GM23248 (cell line): ENCODE measurements around the gene RAPGEF4. TPM values are rescaled to one million over a fixed set of nuclear protein-coding genes. Genes with fewer than 3 reads are reported as not detected.
A peak's percentile ranks its signal among the peaks of the same experiment; 100 is the strongest.

Experiments
- DNase-seq: peaks from one replicate; pipeline ENCODE4 v3.0.0-alpha.2; 2015
- H2AFZ ChIP-seq: fragments of 200-600 bp; sonication (generic); 2 replicates; pipeline ENCODE4 v1.6.1; 2016; ENCODE audit warnings: antibody characterized with exemption
- H3F3A ChIP-seq: fragments of 200-600 bp; sonication (generic); 2 replicates; pipeline ENCODE4 v1.6.1; 2016; ENCODE audit warnings: mild to moderate bottlenecking, antibody characterized with exemption, mixed run types; ENCODE audit not compliant: insufficient read depth
- H3K27ac ChIP-seq: fragments of 200-600 bp; sonication (generic); 2 replicates; pipeline ENCODE4 v1.5.1; 2016; ENCODE audit warnings: mild to moderate bottlenecking
- H3K27me3 ChIP-seq: fragments of 200-600 bp; sonication (generic); replicated peaks from 2 replicates; pipeline ENCODE4 v1.6.1; 2016; ENCODE audit warnings: mild to moderate bottlenecking; ENCODE audit not compliant: insufficient read depth
- H3K36me3 ChIP-seq: fragments of 200-600 bp; sonication (generic); 2 replicates; pipeline ENCODE4 v1.6.1; 2016; ENCODE audit warnings: low read depth, mild to moderate bottlenecking
- H3K4me1 ChIP-seq: fragments of 200-600 bp; sonication (generic); 2 replicates; pipeline ENCODE4 v1.6.1; 2016; ENCODE audit warnings: mild to moderate bottlenecking; ENCODE audit not compliant: insufficient read depth
- H3K4me2 ChIP-seq: fragments of 200-600 bp; sonication (generic); one replicate; pipeline ENCODE4 v1.6.1; 2016; ENCODE audit warnings: mild to moderate bottlenecking; ENCODE audit not compliant: unreplicated experiment
- H3K4me3 ChIP-seq: fragments of 200-600 bp; sonication (generic); 2 replicates; pipeline ENCODE4 v1.5.1; 2016; ENCODE audit warnings: mild to moderate bottlenecking
- H3K79me2 ChIP-seq: fragments of 200-600 bp; sonication (generic); 2 replicates; pipeline ENCODE4 v1.6.1; 2016; ENCODE audit warnings: mild to moderate bottlenecking; ENCODE audit not compliant: insufficient read depth
- H3K9ac ChIP-seq: fragments of 200-600 bp; sonication (generic); 2 replicates; pipeline ENCODE4 v1.6.1; 2016; ENCODE audit warnings: mild to moderate bottlenecking
- H3K9me2 ChIP-seq: fragments of 200-600 bp; sonication (generic); 2 replicates; pipeline ENCODE4 v1.6.1; 2016; ENCODE audit warnings: mixed run types, mild to moderate bottlenecking, moderate library complexity; ENCODE audit not compliant: insufficient read depth
- H3K9me3 ChIP-seq: fragments of 200-600 bp; sonication (generic); one replicate; pipeline ENCODE4 v1.6.1; 2017; ENCODE audit warnings: low read depth
- H4K20me1 ChIP-seq: fragments of 200-600 bp; sonication (generic); 2 replicates; pipeline ENCODE4 v1.6.0; 2016; ENCODE audit not compliant: insufficient read depth
- EZH2 ChIP-seq: fragments of 200-600 bp; sonication (generic); IDR thresholded peaks from 2 replicates; pipeline ENCODE4 v1.6.1; 2018; ENCODE audit warnings: antibody characterized with exemption, mild to moderate bottlenecking; ENCODE audit not compliant: insufficient read depth, poor library complexity, severe bottlenecking
- EZH2phosphoT487 ChIP-seq: fragments of 200-600 bp; sonication (generic); IDR thresholded peaks from 2 replicates; pipeline ENCODE4 v1.6.1; 2018; ENCODE audit warnings: antibody characterized with exemption, moderate library complexity, mild to moderate bottlenecking, low read depth; ENCODE audit not compliant: insufficient read depth
- WGBS, 2 experiments: methylation state at CpG; one replicate each; pipeline ENCODE4 v1.1.6; 2015 to 2017; ENCODE audit warnings: low lambda C conversion rate in 2 of 2, low coverage in 1 of 2; ENCODE audit errors: missing lambda C conversion rate in 2 of 2; 5-methylcytosine and 5-hydroxymethylcytosine counted together
- in situ Hi-C: fragments of 300-500 bp; cut with MboI; formaldehyde crosslinking; loops from 2 replicates; pipeline ENCODE4 v1.15.0; 2020
- polyA plus RNA-seq: library from polyadenylated mRNA; unstranded; fragments of >200 nt; fragmentation: Nextera tagmentation; extraction: Ambion mirVana; gene quantifications from 2 replicates; pipeline ENCODE4 v1.2.1, GENCODE V29; 2016
- total RNA-seq: library from RNA; depleted of rRNA; stranded (reverse); fragments of >200 nt; shearing (Covaris generic); gene quantifications from 2 replicates; pipeline ENCODE4 v1.2.3, GENCODE V29; 2014

The RAPGEF4 gene
- total and polyA plus RNA-seq, 2 experiments from 2014 or later, result 2.2 TPM; not detected in 1

- TF ChIP-seq EZH2 (no peak), EZH2phosphoT487 (no peak)
- no peaks in the 10 kb centered on the region for H3K9me3 ChIP-seq
- H3K9ac ChIP-seq, result no peak overlapping the region
- H3K4me2 ChIP-seq, result peak overlapping the region; percentile 46
- H3K4me1 ChIP-seq, result peaks cover 13% of the 10 kb centered on the region
- no peaks in the 10 kb centered on the region for H3K36me3 ChIP-seq
- H3K79me2 ChIP-seq, result no peaks in the 10 kb centered on the region
- H4K20me1 ChIP-seq, result no peaks in the 10 kb centered on the region
- 81 to 96% methylated on average over 1 of the region's 1 CpG for WGBS, 2 experiments
- DNase-seq, result no peak
- H3F3A ChIP-seq, result peaks cover 13% of the 10 kb centered on the region; the same call in 1 of the 2 replicates
- no peaks in the 10 kb centered on the region for H3K9me2 ChIP-seq
- no peak overlapping the region for H3K4me3 ChIP-seq
- H3K27ac ChIP-seq, result no peak overlapping the region
- no peaks in the 10 kb centered on the region for H3K27me3 ChIP-seq
- H2AFZ ChIP-seq, result no peak overlapping the region
- in situ Hi-C loops, result loop anchor here (25.0 kb wide), 1 partner anchor 549 kb away; no protein-coding TSS in a partner anchor
These were observed 24.5 kb upstream of the RAPGEF4 start for GRCh38 chr2:172711110-172711509.

- Histone ChIP-seq H4K20me1 (no peaks in the 10 kb centered on the region), H2AFZ (no peak overlapping the region), H3K9me3 (no peaks in the 10 kb centered on the region), H3K36me3 (no peaks in the 10 kb centered on the region), H3K27me3 (no peaks in the 10 kb centered on the region), H3K9ac (no peak overlapping the region), H3K4me2 (no peak overlapping the region), H3K9me2 (no peaks in the 10 kb centered on the region), H3K27ac (no peak overlapping the region), H3F3A (peaks cover 13% of the 10 kb centered on the region; the same call in 1 of the 2 replicates), H3K4me3 (no peak overlapping the region), H3K79me2 (no peaks in the 10 kb centered on the region), H3K4me1 (peaks cover 13% of the 10 kb centered on the region)
- DNase-seq, result no peak
- in situ Hi-C loops, result loop anchor here (25.0 kb wide), 1 partner anchor 550 kb away; no protein-coding TSS in a partner anchor
- WGBS, 2 experiments, result 85 to 88% methylated on average over 13 of the region's 13 CpGs
- TF ChIP-seq EZH2 (no peak), EZH2phosphoT487 (no peak)
These were observed 23.4 kb upstream of the RAPGEF4 start for GRCh38 chr2:172712251-172712650.

- Histone ChIP-seq H3K27me3 (no peaks in the 10 kb centered on the region), H3K4me3 (no peak overlapping the region), H2AFZ (no peak overlapping the region), H3K27ac (no peak overlapping the region), H3K9ac (no peak overlapping the region), H3K79me2 (no peaks in the 10 kb centered on the region), H3K9me2 (no peaks in the 10 kb centered on the region), H3K4me2 (no peak overlapping the region), H3K36me3 (no peaks in the 10 kb centered on the region), H3F3A (peaks cover 13% of the 10 kb centered on the region; the same call in 1 of the 2 replicates), H3K4me1 (peaks cover 13% of the 10 kb centered on the region), H4K20me1 (no peaks in the 10 kb centered on the region), H3K9me3 (no peaks in the 10 kb centered on the region)
- TF ChIP-seq EZH2phosphoT487, result no peak
- TF ChIP-seq EZH2, result no peak
- in situ Hi-C loops, result loop anchor here (25.0 kb wide), 1 partner anchor 551 kb away; no protein-coding TSS in a partner anchor
- 78 to 84% methylated on average over 16 of the region's 16 CpGs for WGBS, 2 experiments
- no peak for DNase-seq
These were observed 22.2 kb upstream of the RAPGEF4 start for GRCh38 chr2:172713365-172713875.

- no peak for DNase-seq
- H3K4me2 ChIP-seq, result no peak overlapping the region
These were observed 13.2 kb upstream of the RAPGEF4 start for GRCh38 chr2:172722481-172722880.

More at GRCh38 chr2:172722481-172722880, 13.2 kb upstream of the RAPGEF4 start:
- no peaks in the 10 kb centered on the region for H3K9me3 ChIP-seq
- no peaks in the 10 kb centered on the region for H3K27me3 ChIP-seq
- no peaks in the 10 kb centered on the region for H4K20me1 ChIP-seq
- in situ Hi-C loops, result loop anchor here (25.0 kb wide), 1 partner anchor 560 kb away; no protein-coding TSS in a partner anchor
- no peak overlapping the region for H3K4me3 ChIP-seq
- H3F3A ChIP-seq, result no peaks in the 10 kb centered on the region
- no peak overlapping the region for H3K27ac ChIP-seq
- H3K4me1 ChIP-seq, result no peaks in the 10 kb centered on the region
- WGBS, 2 experiments, result 24 to 32% methylated on average over 2 of the region's 2 CpGs
- no peak overlapping the region for H2AFZ ChIP-seq
- no peaks in the 10 kb centered on the region for H3K79me2 ChIP-seq
- no peak overlapping the region for H3K9ac ChIP-seq
- H3K36me3 ChIP-seq, result no peaks in the 10 kb centered on the region
- no peaks in the 10 kb centered on the region for H3K9me2 ChIP-seq
- TF ChIP-seq EZH2phosphoT487 (no peak), EZH2 (no peak)
